OCI-M1 (cell line): ENCODE data around the gene C2orf81.
"Not testable (repeated sequence)": the region's sequence is repeated elsewhere in the genome, so short reads cannot be mapped to it uniquely, and the experiment has no call there.

Source experiments
- DNase-seq: peaks from one replicate; lab custom pipeline; 2025; lab: John Stamatoyannopoulos, UW

C2orf81 gene

GRCh38 chr2:74421221-74421870, at the start of gene C2orf81, which contains the start of gene WDR54:
Gene C2orf81 (minus strand): TSS chr2:74421619. CDS start chr2:74421560, 59 bp downstream.
Gene WDR54 (plus strand): TSS chr2:74421730. CDS start chr2:74422154, 424 bp downstream.
- peak; percentile 83 for DNase-seq

GRCh38 chr2:74470742-74471141, 49.3 kb upstream of the C2orf81 start:
- not testable (repeated sequence) for DNase-seq

- DNase-seq: no peak
These were observed 43.0 kb upstream of the C2orf81 start for GRCh38 chr2:74464406-74464805.

GRCh38 chr2:74462786-74463105, 41.3 kb upstream of the C2orf81 start:
- DNase-seq: no peak

- DNase-seq: no peak
These were observed 40.8 kb upstream of the C2orf81 start for GRCh38 chr2:74462054-74462785.

- DNase-seq: no peak
These were observed 40.0 kb upstream of the C2orf81 start for GRCh38 chr2:74461187-74462053.

GRCh38 chr2:74460187-74460586, 38.8 kb upstream of the C2orf81 start:
- not testable (repeated sequence) for DNase-seq

GRCh38 chr2:74459503-74460118, 38.2 kb upstream of the C2orf81 start:
- DNase-seq: not testable (repeated sequence)

GRCh38 chr2:74458938-74459363, 37.5 kb upstream of the C2orf81 start:
- peak; percentile 28 for DNase-seq

- DNase-seq: peak; percentile 99
These were observed 36.9 kb upstream of the C2orf81 start, which contains the start of gene WBP1 for GRCh38 chr2:74458132-74458937. Gene WBP1 (plus strand): TSS chr2:74458438. CDS start chr2:74458603, 165 bp downstream.

- peak; percentile 76 for DNase-seq
These were observed 36.2 kb upstream of the C2orf81 start for GRCh38 chr2:74457549-74458131.

- DNase-seq: no peak
These were observed 35.7 kb upstream of the C2orf81 start for GRCh38 chr2:74457129-74457548.

GRCh38 chr2:74454654-74455511, 33.5 kb upstream of the C2orf81 start, which contains the start of gene INO80B:
Gene INO80B (plus strand): TSS chr2:74455087. CDS start chr2:74455117, 30 bp downstream.
- DNase-seq: peak; percentile 94

GRCh38 chr2:74450570-74451190, 29.3 kb upstream of the C2orf81 start:
- no peak for DNase-seq

GRCh38 chr2:74448771-74449170, 27.4 kb upstream of the C2orf81 start:
- no peak for DNase-seq

- DNase-seq: no peak
These were observed 26.0 kb upstream of the C2orf81 start for GRCh38 chr2:74447230-74447999.

GRCh38 chr2:74444498-74445318, 23.3 kb upstream of the C2orf81 start:
- no peak for DNase-seq
